ENCODE measurements around the gene TRMT112.

The TRMT112 gene

DNA sequence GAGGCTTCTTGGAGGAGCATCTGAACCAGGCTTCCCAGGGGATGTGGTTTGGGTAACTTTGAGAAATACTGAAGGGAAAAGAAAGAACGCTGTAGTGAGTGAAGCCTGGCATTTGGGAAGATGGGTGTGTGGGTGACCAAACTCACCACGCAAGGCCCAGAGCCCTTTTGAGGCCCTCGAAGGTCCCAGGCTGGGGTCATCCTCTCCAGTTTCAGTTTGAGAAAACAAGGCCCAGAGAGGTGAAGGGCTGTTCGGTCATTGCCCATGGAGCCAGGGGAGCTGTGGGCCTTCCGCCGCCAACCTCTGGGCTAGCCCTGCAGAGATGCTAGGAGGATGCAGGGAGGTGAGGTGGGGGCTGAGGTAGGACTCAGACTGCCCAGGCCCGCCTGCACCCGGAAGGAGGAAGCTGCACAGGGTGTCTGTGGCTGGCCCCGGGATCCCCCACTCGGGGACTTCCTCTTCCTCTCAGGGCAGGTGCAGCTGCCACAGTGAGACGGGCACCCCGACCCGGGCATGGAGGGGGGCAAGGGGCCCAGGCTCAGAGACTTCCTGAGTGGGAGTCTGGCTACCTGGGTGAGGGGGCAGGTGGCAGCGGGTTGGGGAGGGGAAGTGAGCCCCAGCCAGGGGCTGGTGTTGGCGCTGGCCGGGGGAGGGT lies 22.5 kb upstream of the TRMT112 start, which contains the start of gene CCDC88B:
TSS of gene CCDC88B (plus strand) at position 451 of the 655 bp plus-strand sequence. CDS start at position 514, 63 bp downstream.
- in situ Hi-C loops (cut with MboI; ENCODE audit: low sequenced_read_pairs, unreplicated experiment), result no loop called here
- no peak for TF ChIP-seq CTCF (IDR thresholded peaks at IDR 0.05; ENCODE audit: borderline replicate concordance, control extremely low read depth, extremely low read depth, insufficient read depth, missing control alignments)
- peak; percentile 89 for DNase-seq (ENCODE audit: low spot score)

GRCh38 chr11:64339286-64339685 lies 21.9 kb upstream of the TRMT112 start:
- in situ Hi-C loops (cut with MboI; ENCODE audit: low sequenced_read_pairs, unreplicated experiment), result no loop called here
- no peak for TF ChIP-seq CTCF (IDR thresholded peaks at IDR 0.05; ENCODE audit: borderline replicate concordance, control extremely low read depth, extremely low read depth, insufficient read depth, missing control alignments)
- DNase-seq (ENCODE audit: low spot score), result no peak

- DNase-seq (ENCODE audit: low spot score), result no peak
- no peak for TF ChIP-seq CTCF (IDR thresholded peaks at IDR 0.05; ENCODE audit: borderline replicate concordance, control extremely low read depth, extremely low read depth, insufficient read depth, missing control alignments)
- in situ Hi-C loops (cut with MboI; ENCODE audit: low sequenced_read_pairs, unreplicated experiment), result no loop called here
Measured at GRCh38 chr11:64338716-64339115, 21.4 kb upstream of the TRMT112 start.

- in situ Hi-C loops (cut with MboI; ENCODE audit: low sequenced_read_pairs, unreplicated experiment), result no loop called here
- DNase-seq (ENCODE audit: low spot score), result no peak
Measured at GRCh38 chr11:64337538-64338249, 20.3 kb upstream of the TRMT112 start.

DNA sequence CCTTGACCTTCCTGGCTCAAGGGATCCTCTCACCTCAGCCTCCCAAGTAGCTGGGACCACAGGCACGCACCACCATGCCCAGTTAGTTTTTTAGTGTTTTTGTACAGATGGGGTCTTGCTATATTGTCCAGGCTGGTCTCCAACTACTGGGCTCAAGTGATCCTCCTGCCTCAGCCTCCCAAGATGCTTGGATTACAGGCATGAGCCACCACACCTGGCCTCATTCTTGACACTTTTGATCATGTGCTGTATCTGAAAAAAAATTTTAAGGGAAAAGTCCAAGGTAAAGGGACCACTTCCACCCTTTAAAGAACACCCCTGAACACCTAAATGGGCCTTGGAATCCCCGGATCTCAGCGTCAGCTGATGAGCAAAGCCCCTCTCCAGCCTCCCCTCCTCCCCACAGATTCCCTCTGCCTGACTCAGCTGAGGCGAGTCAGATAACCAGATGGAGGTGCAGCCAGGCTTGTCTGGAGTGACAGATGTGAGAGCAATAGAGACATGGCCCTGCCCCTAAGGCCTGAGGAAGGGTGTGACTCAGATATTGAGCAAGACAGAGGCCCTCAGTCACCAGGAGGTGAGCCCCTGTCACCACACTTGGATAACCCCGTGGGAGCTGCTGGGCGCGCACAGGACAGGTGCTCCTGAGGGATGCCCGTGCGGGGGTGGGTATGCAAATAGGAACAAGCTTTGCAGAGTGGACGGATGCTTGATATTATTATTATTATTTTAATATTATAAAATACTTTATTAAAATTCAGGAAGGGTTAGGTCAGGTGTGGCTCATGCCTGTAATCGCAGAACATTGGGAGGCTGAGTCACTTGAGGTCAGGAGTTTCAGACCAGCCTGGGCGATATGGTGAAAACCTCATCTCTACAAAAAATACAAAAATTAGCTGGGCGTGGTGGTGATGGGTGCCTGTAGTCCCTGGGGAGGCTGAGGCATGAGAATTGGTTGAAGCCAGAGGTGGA lies 17.7 kb upstream of the TRMT112 start:
- in situ Hi-C loops (cut with MboI; ENCODE audit: low sequenced_read_pairs, unreplicated experiment), result no loop called here
- TF ChIP-seq CTCF (IDR thresholded peaks at IDR 0.05; ENCODE audit: borderline replicate concordance, control extremely low read depth, extremely low read depth, insufficient read depth, missing control alignments), result no peak
- peak; percentile 89 for DNase-seq (ENCODE audit: low spot score)

More at GRCh38 chr11:64337538-64338249, 20.3 kb upstream of the TRMT112 start:
- TF ChIP-seq CTCF (IDR thresholded peaks at IDR 0.05; ENCODE audit: borderline replicate concordance, control extremely low read depth, extremely low read depth, insufficient read depth, missing control alignments), result no peak

DNA sequence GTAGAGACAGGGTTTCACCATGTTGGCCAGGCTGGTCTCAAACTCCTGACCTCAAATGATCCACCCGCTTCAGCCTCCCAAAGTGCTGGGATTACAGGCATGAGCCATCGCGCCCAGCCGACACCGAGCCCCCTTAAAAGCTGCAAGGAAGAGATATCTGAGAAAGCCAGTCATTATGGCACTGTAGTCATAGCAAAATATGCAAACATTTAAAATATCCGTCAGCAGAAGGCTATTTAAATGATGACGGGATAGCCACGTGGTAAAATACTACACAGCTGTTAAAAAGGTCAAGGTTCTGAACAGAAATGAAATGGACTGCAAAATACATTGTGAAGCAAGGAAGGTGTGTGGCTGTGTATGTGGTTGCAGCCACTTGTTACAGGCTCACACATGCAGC lies 16.2 kb upstream of the TRMT112 start:
- no peak for DNase-seq (ENCODE audit: low spot score)
- TF ChIP-seq CTCF (IDR thresholded peaks at IDR 0.05; ENCODE audit: borderline replicate concordance, control extremely low read depth, extremely low read depth, insufficient read depth, missing control alignments), result no peak
- in situ Hi-C loops (cut with MboI; ENCODE audit: low sequenced_read_pairs, unreplicated experiment), result no loop called here
